Right ventricle myocardium superior (tissue), 1 donor: ENCODE measurements around the gene SHBG. TPM values are rescaled to one million over a fixed set of nuclear protein-coding genes. Genes with fewer than 3 reads are reported as not detected.

Source experiments
- ATAC-seq: fragments of 200-7000 bp; cut with Tn5 transposase; one replicate; pipeline ENCODE4 v1.9.1; 2020; ENCODE audit warnings: mild to moderate bottlenecking; ENCODE audit not compliant: poor library complexity
- DNase-seq: peaks from one replicate; pipeline ENCODE4 v3.0.0-alpha.2; 2020
- intact Hi-C: fragments of 100-400 bp; cut with DNase I; formaldehyde crosslinking; loops from one replicate; pipeline ENCODE4 v1.11.2; 2022
- long read RNA-seq: library from polyadenylated mRNA; unstranded; transcript quantifications from one replicate; pipeline ENCODE4 v2.0.0, GENCODE V29; 2021
- total RNA-seq: library from RNA; stranded (reverse); fragmentation: NEBNext Ultra II Directional; extraction: Animal tissue kit (Norgen Biotek cat#: 25700); gene quantifications from one replicate; pipeline ENCODE4 v1.2.1, GENCODE V29; 2021
- donor health status: DM: no; HTN: yes; CAD: no; lungs with severe emphysema.

Gene SHBG, protein sequence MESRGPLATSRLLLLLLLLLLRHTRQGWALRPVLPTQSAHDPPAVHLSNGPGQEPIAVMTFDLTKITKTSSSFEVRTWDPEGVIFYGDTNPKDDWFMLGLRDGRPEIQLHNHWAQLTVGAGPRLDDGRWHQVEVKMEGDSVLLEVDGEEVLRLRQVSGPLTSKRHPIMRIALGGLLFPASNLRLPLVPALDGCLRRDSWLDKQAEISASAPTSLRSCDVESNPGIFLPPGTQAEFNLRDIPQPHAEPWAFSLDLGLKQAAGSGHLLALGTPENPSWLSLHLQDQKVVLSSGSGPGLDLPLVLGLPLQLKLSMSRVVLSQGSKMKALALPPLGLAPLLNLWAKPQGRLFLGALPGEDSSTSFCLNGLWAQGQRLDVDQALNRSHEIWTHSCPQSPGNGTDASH
- 0.54 TPM for total RNA-seq
- long read RNA-seq: 0 reads

DNA sequence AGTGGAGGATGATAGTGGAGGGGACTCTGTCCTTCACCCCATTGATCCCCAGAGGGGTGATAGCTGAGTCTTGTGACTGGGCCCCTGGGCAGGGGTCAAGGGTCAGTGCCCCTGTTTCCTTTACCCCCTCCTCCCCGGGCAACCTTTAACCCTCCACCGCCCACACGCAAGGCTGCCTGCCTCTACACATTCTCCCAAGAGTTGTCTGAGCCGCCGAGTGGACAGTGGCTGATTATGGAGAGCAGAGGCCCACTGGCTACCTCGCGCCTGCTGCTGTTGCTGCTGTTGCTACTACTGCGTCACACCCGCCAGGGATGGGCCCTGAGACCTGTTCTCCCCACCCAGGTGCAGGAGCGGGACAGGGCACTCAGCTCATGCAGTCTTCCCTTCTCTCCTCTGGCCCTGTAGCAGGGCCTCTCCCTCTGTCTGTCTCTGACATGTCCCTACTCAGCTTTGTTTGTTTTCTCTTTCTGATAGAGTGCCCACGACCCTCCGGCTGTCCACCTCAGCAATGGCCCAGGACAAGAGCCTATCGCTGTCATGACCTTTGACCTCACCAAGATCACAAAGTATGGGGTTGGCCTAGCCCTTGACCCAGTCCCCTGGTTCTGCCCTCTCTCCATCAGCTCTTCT lies at the start of gene SHBG:
SHBG (plus strand) TSS at position 197 of the 633 bp plus-strand sequence; CDS start at position 235, 38 bp downstream.
- ATAC-seq: no peak
- no peak for DNase-seq
- intact Hi-C loops: no loop called here

DNA sequence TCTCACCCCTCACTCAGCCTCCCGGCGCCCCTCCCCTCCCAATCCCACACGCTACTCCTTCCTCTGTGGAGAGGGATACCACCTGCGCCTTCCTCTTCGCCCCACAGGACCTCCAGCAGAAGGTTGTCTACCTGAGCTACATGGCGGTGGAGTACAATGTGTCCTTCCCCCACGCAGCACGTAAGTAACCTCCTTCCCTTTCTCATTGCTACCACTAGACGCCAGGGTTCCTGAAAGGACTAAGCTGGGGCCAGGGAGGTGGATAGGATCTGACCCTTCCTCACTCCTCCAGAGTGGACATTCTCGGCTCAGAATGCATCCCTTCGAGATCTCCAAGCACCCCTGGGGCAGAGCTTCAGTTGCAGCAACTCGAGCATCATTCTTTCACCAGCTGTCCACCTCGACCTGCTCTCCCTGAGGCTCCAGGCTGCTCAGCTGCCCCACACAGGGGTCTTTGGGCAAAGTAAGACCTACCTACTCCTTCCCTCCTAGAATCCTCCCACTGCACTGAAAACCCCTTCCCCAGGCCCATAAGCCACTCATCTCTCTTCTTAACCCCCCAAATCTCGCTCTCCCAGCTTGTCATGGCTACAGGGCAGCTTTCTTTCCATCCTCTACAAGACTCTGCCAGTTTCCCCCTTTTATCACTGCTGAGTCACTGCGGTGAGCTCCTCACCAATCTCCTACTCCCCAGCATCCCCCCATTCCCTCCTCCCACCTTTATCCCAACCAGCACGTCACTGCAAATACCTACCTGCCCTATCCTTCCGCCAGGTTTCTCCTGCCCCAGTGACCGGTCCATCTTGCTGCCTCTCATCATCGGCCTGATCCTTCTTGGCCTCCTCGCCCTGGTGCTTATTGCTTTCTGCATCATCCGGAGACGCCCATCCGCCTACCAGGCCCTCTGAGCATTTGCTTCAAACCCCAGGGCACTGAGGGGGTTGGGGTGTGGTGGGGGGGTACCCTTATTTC lies 49.0 kb upstream of the SHBG start:
- DNase-seq (no peak), ATAC-seq (no peak)
- intact Hi-C loops: loop anchor here (5.0 kb wide), 1 partner anchor 139 kb away; no protein-coding TSS in a partner anchor

DNA sequence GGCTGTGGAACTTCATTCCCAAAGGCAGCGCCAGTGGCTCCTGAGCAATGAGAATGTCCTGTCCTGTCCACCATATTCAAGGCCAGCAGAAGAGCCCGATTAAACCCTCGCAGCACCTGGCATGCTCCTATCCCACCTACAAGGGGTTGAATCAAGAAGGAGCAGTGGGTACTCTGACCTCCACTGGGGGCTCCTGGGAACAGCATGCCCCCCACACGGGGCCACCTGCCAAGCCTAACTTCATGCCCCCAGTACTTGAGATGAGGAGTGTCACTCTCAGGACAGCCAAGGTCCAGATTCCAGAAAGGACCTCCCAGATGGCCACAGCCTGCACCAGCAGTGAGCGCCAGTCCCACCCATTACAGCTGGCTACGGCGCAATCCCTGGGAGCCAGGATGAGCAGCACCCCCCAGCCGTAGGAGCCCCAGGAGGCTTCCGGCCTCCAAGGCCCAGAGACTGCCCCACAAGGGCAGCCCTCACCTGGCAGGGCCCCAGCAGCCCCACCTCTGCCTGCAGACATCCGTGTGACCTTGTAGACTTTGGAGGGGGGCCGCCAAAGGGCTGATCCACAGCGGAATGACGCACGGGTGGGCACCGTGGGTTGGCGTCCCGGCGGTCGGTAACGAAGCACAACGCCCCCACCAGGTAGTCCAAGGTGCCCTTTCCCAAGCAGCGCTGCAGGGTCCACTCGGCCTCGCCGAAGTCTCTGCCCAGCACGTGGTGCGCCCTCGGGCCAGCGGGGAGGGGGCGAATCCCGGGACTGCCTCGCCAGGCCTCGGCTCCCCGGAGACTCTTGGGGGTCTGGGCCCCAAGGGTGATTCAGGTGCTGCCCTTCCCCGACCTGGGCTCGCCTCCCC lies 47.3 kb upstream of the SHBG start:
- ATAC-seq (no peak), DNase-seq (no peak)
- intact Hi-C loops: loop anchor here (5.0 kb wide), 1 partner anchor 140 kb away; no protein-coding TSS in a partner anchor

DNA sequence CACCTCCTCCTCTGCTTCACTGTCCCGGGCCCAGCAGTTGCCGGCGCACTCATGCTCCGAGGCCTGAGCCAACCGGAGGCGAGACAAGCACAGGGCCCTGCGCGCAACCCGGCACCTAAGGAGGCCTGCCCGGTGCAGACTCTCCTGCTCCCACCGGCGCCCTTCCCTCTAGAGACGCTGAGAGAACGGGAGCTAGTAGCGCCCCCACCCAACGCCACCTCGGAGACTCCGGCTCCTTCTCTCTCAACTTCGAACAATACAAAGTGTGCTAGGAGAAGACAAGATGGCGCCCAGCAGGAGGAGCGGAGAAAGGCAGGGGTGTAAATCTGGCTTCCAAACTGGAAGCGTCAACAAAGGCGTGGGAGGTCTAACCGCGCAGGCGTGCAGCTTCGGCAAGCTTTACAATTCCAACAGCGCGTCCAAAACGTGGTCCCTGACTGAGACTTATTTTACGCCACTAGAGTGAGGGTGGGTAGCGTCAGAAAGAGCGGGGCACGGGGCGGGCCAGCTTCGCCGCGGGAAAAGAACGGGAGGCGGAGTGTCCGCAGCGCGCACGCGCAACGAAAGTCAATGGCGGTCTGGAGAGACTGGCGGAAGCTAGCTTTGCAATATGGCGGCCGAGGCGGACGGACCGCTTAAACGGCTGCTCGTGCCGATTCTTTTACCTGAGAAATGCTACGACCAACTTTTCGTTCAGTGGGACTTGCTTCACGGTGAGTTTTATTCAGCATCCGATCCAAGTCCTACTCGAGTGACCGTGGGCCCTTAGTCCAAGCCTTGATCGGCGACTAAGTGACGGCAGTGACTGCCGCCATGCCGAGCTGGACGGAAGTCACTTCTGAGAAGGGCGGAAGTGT lies 46.5 kb upstream of the SHBG start, which contains the start of gene MPDU1:
MPDU1 (plus strand) TSS at position 600 of the 857 bp plus-strand sequence; CDS start at position 611, 11 bp downstream.
- ATAC-seq: peak; percentile 92
- peak; percentile 98 for DNase-seq
- intact Hi-C loops: loop anchor here (5.0 kb wide), 1 partner anchor 141 kb away; no protein-coding TSS in a partner anchor

DNA sequence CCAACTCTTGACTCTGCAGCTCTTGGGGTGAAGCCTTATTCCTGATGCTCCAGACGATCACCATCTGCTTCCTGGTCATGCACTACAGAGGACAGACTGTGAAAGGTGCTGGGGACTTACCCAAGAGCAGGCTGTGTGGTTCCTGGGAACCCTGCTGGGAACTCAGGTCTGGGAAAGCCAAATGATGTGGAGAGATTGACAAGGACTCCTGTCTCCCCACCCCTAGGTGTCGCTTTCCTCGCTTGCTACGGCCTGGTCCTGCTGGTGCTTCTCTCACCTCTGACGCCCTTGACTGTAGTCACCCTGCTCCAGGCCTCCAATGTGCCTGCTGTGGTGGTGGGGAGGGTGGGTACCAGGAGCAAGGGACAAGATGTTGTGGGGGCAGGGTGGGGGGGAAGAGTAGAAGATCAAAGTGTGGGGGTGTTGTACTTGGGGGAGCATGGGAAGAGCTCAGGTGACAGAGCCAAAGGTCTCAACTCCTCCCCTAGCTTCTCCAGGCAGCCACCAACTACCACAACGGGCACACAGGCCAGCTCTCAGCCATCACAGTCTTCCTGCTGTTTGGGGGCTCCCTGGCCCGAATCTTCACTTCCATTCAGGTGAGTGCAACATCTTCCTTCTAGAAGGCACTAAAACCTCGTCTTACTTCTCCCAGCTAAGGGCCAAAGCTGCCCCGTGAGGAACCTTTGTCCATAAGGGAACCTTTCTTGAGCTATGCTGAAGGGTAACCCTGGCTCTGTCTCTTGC lies 43.1 kb upstream of the SHBG start:
- DNase-seq: no peak
- no peak for ATAC-seq
- intact Hi-C loops: no loop called here

DNA sequence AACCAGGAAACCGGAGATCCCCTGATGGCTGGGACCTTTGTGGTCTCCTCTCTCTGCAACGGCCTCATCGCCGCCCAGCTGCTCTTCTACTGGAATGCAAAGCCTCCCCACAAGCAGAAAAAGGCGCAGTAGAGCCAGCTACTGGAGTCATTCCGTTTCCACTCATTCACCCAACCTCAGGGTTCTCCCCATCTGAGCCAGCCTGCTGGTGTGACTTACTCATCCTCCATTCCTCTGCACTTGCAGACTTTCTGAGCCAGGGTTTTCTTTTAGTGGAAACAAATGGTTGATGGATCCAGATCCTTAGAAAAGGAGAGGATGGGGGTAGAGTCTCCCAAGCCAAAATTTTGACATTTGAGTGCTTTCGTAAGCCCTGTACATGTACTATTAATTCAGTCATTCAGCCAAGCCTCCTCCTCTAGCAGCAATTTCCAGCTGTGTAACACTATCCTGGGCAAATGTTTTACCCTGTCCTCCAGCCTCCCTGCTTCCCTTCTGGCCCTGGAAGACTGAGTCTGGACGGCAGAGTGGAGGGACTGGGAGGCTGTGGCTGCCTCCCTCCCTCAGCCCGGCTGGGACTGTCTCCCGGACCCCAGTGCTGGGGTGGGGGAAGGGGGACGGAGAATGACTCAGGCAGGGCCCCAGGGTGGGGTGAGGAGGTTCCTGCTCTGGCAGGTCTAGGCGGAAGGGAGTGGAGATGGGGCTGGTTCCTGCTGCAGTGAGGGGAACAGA lies 42.3 kb upstream of the SHBG start:
- ATAC-seq: no peak

DNA sequence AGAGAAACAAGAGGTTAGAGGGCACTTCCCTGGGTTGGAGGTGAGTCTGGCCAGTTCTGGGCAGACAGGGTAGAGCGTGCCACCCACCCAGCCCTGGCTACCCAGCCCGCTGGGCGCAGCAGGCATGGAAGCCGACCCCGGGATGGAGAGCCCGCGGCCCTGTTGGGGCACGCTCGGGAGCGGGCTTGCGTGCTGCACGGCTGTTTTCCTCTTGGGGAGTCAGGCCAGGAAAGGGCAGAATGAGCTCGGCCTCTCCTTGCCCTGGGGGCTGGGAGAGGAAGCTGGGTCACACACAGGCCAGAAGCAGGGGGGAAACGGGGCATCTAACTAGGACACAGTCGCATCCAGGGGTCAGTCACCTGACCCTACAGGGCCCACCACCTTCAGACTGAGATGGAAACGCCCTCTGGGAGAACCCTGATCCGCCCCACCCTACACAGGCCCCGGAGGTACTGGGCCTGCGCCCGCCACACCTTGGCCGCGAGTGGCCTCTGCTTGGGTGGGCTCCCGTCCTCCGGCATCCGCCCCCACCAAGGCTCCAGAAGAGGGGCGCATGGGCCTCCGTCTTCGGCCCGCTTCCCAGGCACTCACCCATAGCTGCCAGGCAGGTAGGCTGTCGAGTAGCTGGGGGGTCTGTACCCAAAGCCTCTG lies 41.3 kb upstream of the SHBG start:
- intact Hi-C loops: no loop called here
- ATAC-seq (peak; percentile 7), DNase-seq (no peak)

More for the DNA sequence above, 42.3 kb upstream of the SHBG start:
- DNase-seq: no peak
- intact Hi-C loops: no loop called here

DNA sequence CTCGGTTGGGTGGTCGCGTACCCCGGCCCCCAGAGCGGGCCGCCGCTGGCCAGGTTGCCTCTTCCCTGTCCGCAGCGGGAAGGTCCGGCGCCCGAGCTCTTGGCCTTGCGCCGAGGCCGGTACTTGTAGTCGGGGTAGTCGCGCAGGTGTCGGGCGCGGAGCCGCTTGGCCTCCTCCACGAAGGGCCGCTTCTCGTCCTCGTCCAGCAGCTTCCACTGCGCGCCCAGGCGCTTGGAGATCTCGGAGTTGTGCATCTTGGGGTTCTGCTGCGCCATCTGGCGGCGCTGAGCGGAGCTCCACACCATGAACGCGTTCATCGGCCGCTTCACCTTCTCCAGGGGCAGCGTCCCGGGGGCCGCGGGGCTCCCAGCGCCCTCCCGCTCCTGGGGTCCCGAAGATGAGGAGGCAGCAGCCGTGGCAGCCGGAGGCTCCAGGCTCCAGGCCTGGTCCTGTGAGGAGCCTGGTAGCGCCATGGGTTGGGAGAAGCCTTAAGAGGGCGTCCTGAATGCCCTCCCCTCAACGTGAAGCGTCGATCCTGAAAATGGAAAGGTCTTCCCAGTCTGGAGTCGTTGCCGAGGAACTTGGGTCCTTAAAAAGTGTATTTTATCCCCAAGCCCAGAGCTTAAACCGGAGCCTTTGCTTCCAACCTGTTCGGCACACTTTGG lies 40.6 kb upstream of the SHBG start:
- intact Hi-C loops: no loop called here
- peak; percentile 88 for ATAC-seq
- peak; percentile 93 for DNase-seq

DNA sequence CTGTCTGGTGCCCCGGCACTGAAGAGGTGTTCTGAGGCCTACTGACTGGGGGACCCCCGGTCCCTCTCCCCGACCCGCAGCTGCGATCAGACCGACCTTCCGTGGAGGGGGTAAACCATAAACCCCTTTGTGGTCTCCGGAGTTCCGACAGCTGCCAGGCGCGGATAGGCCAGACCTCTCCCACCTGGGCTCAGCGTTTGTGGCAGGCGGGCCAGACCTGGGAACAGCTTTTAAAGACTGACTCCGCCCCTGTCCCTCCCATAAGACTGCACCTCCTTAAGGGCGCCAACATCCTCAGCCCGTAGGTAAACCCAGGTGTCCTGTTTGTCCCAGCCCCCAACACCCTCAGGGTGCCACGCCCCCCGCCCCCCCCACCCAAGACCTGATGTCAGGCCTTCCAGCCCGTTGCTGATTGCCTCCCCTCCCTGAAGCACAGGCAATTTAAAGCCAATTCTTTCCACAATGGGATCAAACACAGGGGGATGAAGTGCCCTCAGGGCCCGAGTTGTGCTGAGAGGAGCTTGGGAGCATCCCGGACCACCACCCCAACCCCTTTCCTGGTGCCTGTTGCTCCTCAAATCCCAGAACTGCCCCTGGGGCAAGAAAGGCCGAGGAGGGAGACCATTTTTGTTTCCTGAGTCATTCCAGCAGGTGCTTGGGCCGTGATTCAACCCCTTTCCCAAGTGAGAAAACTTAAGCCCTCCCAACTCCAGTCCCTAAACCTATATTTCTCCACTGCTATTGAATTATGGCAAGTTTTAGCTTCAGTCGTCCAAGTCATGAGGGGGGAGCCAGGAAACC lies 39.8 kb upstream of the SHBG start, which contains the start of gene SOX15:
SOX15 (minus strand) TSS at position 204 of the 801 bp plus-strand sequence. CDS start 418 bp downstream, outside the sequence.
- intact Hi-C loops: no loop called here
- DNase-seq (no peak), ATAC-seq (peak; percentile 5)

DNA sequence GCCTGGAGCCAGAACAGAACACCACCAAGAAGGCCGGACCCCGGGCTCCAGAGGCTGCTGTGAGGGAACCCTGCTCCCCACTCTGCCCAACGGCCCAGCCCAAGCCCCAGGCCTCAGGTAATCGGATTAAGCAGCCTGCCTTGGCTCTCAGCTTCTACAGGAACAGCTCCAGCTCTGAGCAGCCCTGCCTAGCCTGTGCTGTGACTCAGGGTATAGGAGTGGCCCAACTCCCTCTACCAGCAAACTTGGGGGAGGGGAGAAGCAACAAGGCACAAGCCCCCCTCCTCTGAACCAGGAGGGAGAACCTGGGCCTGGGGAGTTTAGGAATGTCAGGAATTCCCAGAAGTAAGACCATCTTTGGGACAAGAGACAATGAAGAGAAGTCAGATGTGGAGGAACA lies 39.2 kb upstream of the SHBG start:
- DNase-seq: no peak
- no peak for ATAC-seq
- intact Hi-C loops: no loop called here

DNA sequence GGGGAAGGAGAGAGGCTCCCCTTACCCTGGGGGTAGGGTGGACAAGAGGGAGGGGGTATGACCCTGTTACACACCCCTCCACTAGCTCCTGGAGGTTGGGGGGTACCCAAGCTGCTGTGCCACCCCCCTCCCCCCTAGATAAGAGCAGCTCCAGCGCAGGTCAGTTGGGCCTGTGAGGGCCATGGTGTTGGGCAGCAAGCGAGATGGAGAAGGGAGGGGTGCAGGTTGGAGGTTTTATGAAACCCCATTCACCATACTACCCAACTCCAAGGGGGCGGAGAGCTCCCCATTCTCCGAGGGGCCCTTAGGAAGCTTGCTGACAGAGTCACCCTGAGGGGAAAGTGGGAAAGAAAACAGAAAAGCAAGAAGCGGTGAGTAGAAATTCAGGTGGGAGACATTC lies 38.3 kb upstream of the SHBG start:
- ATAC-seq (no peak), DNase-seq (no peak)
- intact Hi-C loops: no loop called here

DNA sequence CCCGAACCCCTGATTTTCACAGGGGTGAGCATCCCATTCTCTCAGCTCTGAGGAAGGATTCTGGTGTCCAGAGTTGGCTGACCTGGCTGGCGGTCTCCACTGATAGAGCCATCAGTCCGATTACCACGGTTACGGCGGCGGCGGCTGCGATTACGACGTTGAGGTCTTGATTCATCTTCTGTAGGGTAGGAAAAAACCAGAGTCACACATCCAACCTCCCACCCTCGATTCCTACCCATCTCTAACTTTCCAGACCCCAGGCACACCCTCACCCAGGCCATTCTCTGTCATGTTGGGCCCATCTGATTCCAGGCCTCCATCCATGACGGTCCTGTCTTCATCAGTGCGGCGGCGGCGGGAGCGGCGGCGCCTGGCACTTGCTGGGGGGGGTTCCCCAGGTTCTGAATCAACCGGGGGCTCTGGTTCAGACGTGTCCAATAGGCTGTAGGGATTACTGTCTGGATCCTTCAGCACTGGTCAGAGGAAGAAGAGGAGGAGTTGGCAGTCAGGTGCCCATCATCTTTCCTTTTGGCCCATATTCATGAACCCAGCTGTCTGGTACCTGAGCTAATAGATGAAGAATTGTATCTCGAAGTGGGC lies 37.4 kb upstream of the SHBG start:
- intact Hi-C loops: no loop called here
- no peak for ATAC-seq
- no peak for DNase-seq

DNA sequence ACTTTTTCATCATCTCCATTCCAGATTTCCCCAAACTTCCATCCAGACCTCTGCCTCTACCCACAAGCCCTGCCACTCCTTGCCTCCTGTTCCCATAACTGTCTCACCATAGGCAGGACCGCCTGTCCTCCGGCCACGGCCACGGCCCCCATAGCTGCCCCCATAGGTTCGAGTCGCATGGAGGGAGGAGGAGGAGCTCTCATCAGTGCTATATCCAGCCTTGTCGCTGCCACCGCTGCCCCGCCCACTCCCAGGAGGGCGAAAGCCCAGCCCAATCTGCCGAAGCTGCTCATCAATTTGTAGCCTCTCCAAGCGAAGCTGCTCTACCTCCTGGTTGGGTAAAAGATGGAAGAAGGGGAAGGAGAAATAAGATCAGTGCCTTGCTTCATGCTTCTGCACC lies 36.6 kb upstream of the SHBG start:
- intact Hi-C loops: no loop called here
- DNase-seq: no peak
- ATAC-seq: no peak
